Mesenchymal stem cell (in vitro differentiated cells and primary cell): Measurements from ENCODE around the gene SIGLEC15.

Source experiments
- DNase-seq: peaks from one replicate; pipeline ENCODE4 v3.0.0-alpha.2; 2013
- H2AFZ ChIP-seq: one replicate; pipeline ENCODE4 v1.6.1; 2013; ENCODE audit warnings: low read depth, mild to moderate bottlenecking, control low read depth, inconsistent platforms, low read length, moderate library complexity
- H2AK5ac ChIP-seq: 2 replicates; pipeline ENCODE4 v1.6.1; 2013; ENCODE audit warnings: low read length, moderate library complexity, mild to moderate bottlenecking, inconsistent platforms; ENCODE audit not compliant: severe bottlenecking
- H2BK120ac ChIP-seq: one replicate; pipeline ENCODE4 v1.6.1; 2013; ENCODE audit warnings: low read depth, mild to moderate bottlenecking, inconsistent platforms, low read length, moderate library complexity
- H2BK12ac ChIP-seq, 2 experiments: one replicate each; pipeline ENCODE4 v1.6.1; 2013; ENCODE audit warnings: inconsistent platforms in 2 of 2, low read length in 2 of 2, mild to moderate bottlenecking in 2 of 2, moderate library complexity in 2 of 2, control low read depth in 1 of 2
- H2BK15ac ChIP-seq: one replicate; pipeline ENCODE4 v1.6.1; 2013; ENCODE audit warnings: mild to moderate bottlenecking, low read depth, inconsistent platforms; ENCODE audit not compliant: poor library complexity, severe bottlenecking
- H2BK5ac ChIP-seq: 2 replicates; pipeline ENCODE4 v1.6.1; 2013; ENCODE audit warnings: low read depth, mild to moderate bottlenecking, low read length, control low read depth, inconsistent platforms; ENCODE audit not compliant: poor library complexity, severe bottlenecking
- H3K14ac ChIP-seq, 2 experiments: one replicate each; pipeline ENCODE4 v1.6.1; 2013; ENCODE audit warnings: inconsistent platforms in 2 of 2, low read length in 2 of 2, control low read depth in 1 of 2, mild to moderate bottlenecking in 1 of 2, moderate library complexity in 1 of 2
- H3K18ac ChIP-seq, 2 experiments: one replicate each; pipeline ENCODE4 v1.6.1; 2013; ENCODE audit warnings: inconsistent platforms in 2 of 2, low read length in 2 of 2, control low read depth in 1 of 2, low read depth in 1 of 2, mild to moderate bottlenecking in 1 of 2
- H3K23ac ChIP-seq, 2 experiments: one replicate each; pipeline ENCODE4 v1.6.1; 2013; ENCODE audit warnings: inconsistent platforms in 2 of 2, low read length in 2 of 2, mild to moderate bottlenecking in 2 of 2, moderate library complexity in 2 of 2, control low read depth in 1 of 2
- H3K27ac ChIP-seq: 2 replicates; pipeline ENCODE4 v1.5.1; 2013; ENCODE audit warnings: mild to moderate bottlenecking, moderate library complexity, low read length, control low read depth, inconsistent platforms; ENCODE audit not compliant: poor library complexity, severe bottlenecking
- H3K27me3 ChIP-seq, 2 experiments: 2 replicates each; pipeline versions ENCODE4 v1.6.1 to v1.7.0; 2013; ENCODE audit warnings: low read length in 2 of 2, mild to moderate bottlenecking in 2 of 2, moderate library complexity in 2 of 2, control low read depth in 1 of 2, inconsistent platforms in 1 of 2; ENCODE audit not compliant: control insufficient read depth in 1 of 2, insufficient read depth in 1 of 2
- H3K36me3 ChIP-seq, 2 experiments: 2 replicates each; pipeline versions ENCODE4 v1.6.1 to v1.7.0; 2013; ENCODE audit warnings: low read length in 2 of 2, control low read depth in 1 of 2, inconsistent platforms in 1 of 2, low read depth in 1 of 2, mild to moderate bottlenecking in 1 of 2; ENCODE audit not compliant: insufficient read depth in 2 of 2, control insufficient read depth in 1 of 2
- H3K4ac ChIP-seq, 2 experiments: one replicate each; pipeline ENCODE4 v1.6.1; 2013; ENCODE audit warnings: inconsistent platforms in 2 of 2, low read length in 2 of 2, mild to moderate bottlenecking in 2 of 2, moderate library complexity in 2 of 2, control low read depth in 1 of 2, low read depth in 1 of 2
- H3K4me1 ChIP-seq: 2 replicates; pipeline ENCODE4 v1.6.1; 2013; ENCODE audit warnings: low read depth, low read length, control low read depth; ENCODE audit not compliant: control insufficient read depth, insufficient read depth
- H3K4me2 ChIP-seq: 2 replicates; pipeline ENCODE4 v1.6.1; 2013; ENCODE audit warnings: low read length, mild to moderate bottlenecking, inconsistent platforms; ENCODE audit not compliant: poor library complexity, severe bottlenecking
- H3K4me3 ChIP-seq, 2 experiments: 2 replicates each; pipeline versions ENCODE4 v1.5.1 to v1.7.0; 2013; ENCODE audit warnings: low read length in 2 of 2, mild to moderate bottlenecking in 2 of 2, control low read depth in 1 of 2, low read depth in 1 of 2; ENCODE audit not compliant: insufficient read depth in 1 of 2
- H3K79me1 ChIP-seq: replicated peaks from 2 replicates; pipeline ENCODE4 v1.6.1; 2013; ENCODE audit warnings: mild to moderate bottlenecking, control low read depth, low read length, inconsistent platforms; ENCODE audit not compliant: poor library complexity, severe bottlenecking
- H3K9ac ChIP-seq: 2 replicates; pipeline ENCODE4 v1.7.0; 2013; ENCODE audit warnings: mild to moderate bottlenecking, low read length, moderate library complexity
- H3K9me3 ChIP-seq: 2 replicates; pipeline ENCODE4 v1.7.0; 2013; ENCODE audit warnings: mild to moderate bottlenecking, low read length; ENCODE audit not compliant: control insufficient read depth
- H4K8ac ChIP-seq: one replicate; pipeline ENCODE4 v1.6.1; 2013; ENCODE audit warnings: inconsistent platforms, mild to moderate bottlenecking, low read length, moderate library complexity
- H4K91ac ChIP-seq: one replicate; pipeline ENCODE4 v1.6.1; 2013; ENCODE audit warnings: mild to moderate bottlenecking, low read length, inconsistent platforms
- WGBS: methylation state at CpG from one replicate; pipeline ENCODE4 v1.1.7; 2013; ENCODE audit warnings: mixed read lengths; 5-methylcytosine and 5-hydroxymethylcytosine counted together

SIGLEC15 gene

DNA sequence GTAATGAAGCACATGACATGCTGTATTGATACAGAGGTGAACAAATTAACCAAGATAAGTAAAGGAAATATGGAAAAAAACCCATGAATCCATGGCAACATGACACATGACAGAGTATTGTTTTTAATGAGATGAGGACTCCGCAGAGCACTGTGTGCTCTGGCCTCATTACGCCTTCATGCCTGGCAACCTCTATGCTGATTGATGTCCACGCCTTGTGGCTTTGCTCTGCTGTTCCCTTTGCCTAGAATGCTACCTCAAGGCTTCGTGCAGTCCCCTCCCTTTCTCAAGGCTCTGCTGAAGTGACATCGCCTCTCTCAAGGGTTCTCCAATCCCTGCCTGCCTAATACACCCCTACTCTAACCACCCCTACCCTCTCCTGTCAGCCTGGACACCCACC is 8.4 kb downstream of the SIGLEC15 start:
- 94% methylated on average over 5 of the region's 5 CpGs for WGBS
- Histone ChIP-seq H3K36me3 (peaks cover 0 to 15% of the 10 kb centered on the region in 2 experiments), H3K4me2 (no peak overlapping the region), H2BK15ac (no peak overlapping the region), H3K9me3 (no peaks in the 10 kb centered on the region), H3K4ac (peak overlapping the region; percentile 54 to 70), H3K4me1 (peaks cover 45% of the 10 kb centered on the region), H2BK5ac (no peak overlapping the region), H3K4me3 (peak overlapping the region in 1 of 2 experiments; percentile 30), H4K8ac (no peak overlapping the region), H3K27me3 (no peaks in the 10 kb centered on the region), H2AK5ac (peak overlapping the region; percentile 90), H3K18ac (peak overlapping the region in 1 of 2 experiments; percentile 86), H2AFZ (peak overlapping the region; percentile 3), H2BK120ac (no peak overlapping the region), H3K27ac (no peak overlapping the region), H3K23ac (no peak overlapping the region), H3K14ac (peak overlapping the region in 1 of 2 experiments; percentile 94), H4K91ac (peak overlapping the region; percentile 73), H3K9ac (no peak overlapping the region), H2BK12ac (peak overlapping the region; percentile 49 to 75), H3K79me1 (peaks cover 18% of the 10 kb centered on the region)
- DNase-seq, result no peak

DNA sequence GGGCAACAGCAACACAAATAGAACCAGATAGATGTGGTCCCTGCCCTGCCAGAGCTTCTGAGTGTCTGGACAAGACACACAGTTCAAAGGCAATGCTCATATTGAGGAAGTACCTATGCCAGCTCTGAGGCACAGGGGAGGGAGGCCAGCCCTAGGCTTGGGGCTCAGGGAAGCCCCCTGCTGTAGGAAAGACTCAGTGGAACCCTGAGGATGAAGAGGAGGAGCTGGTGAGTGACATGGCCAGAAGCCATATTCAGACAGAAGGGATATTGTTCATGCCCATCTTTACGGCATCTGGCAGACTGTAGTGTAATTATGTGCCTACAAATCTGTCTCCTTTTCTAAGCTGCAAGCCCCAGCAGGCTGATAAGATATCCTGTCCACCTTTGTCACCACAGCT is 8.8 kb downstream of the SIGLEC15 start:
- Histone ChIP-seq H3K4me1 (peaks cover 41% of the 10 kb centered on the region), H3K4me2 (no peak overlapping the region), H3K18ac (peak overlapping the region in 1 of 2 experiments; percentile 86), H2AFZ (peak overlapping the region; percentile 3), H3K4me3 (no peak overlapping the region), H3K9me3 (no peaks in the 10 kb centered on the region), H3K79me1 (peaks cover 18% of the 10 kb centered on the region), H2BK15ac (no peak overlapping the region), H4K91ac (peak overlapping the region; percentile 73), H3K27ac (no peak overlapping the region), H4K8ac (no peak overlapping the region), H2BK5ac (no peak overlapping the region), H3K23ac (peak overlapping the region in 1 of 2 experiments; percentile 16), H3K36me3 (peaks cover 0 to 17% of the 10 kb centered on the region in 2 experiments), H3K4ac (peak overlapping the region; percentile 54 to 70), H2BK120ac (no peak overlapping the region), H2AK5ac (peak overlapping the region; percentile 90), H3K9ac (no peak overlapping the region), H3K27me3 (no peaks in the 10 kb centered on the region), H2BK12ac (peak overlapping the region; percentile 38 to 85), H3K14ac (peak overlapping the region in 1 of 2 experiments; percentile 94)
- 91% methylated on average over 1 of the region's 1 CpG for WGBS
- no peak for DNase-seq

DNA sequence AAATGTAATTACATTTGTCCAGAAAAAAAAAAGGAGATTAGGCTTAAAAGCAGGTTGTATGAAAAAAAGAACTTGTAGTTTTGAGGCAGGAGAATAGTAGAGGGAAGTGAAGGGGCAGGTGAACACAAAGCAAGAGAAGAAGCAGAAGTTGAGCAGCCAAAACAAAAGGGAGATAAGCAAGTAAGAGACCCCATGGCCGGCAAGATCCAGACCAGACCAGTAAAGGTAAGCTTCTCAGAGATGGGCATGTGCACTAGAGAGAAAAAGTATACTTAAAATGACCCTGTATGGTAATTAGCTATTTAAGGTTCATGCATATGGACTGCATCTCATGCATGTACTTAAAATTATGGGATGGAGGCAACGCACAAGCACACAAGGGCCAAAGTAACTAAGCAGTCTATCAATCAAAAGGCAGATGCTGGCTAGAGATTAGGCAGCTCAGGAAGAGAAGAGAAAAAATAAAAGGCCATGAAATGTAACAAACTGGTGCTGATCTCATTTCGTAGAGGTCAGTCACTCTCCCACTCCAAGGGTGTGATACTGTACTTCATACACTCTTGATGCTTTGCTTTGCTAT is 9.7 kb downstream of the SIGLEC15 start:
- H2BK5ac ChIP-seq, result no peak overlapping the region
- DNase-seq, result no peak
- no peak overlapping the region for H3K4me2 ChIP-seq
- no peak overlapping the region for H3K4ac ChIP-seq
- no peak overlapping the region for H2AK5ac ChIP-seq
- H3K9ac ChIP-seq, result no peak overlapping the region
- H3K23ac ChIP-seq, result no peak overlapping the region
- H3K36me3 ChIP-seq, result peaks cover 0 to 21% of the 10 kb centered on the region in 2 experiments
- WGBS, result 84% methylated on average over 3 of the region's 3 CpGs
- H2BK15ac ChIP-seq, result no peak overlapping the region
- H3K4me3 ChIP-seq, result no peak overlapping the region
- no peak overlapping the region for H4K91ac ChIP-seq
- H3K14ac ChIP-seq, result no peak overlapping the region
- no peak overlapping the region for H2BK120ac ChIP-seq
- H3K27me3 ChIP-seq, result no peaks in the 10 kb centered on the region
- H3K18ac ChIP-seq, result no peak overlapping the region
- peaks cover 18% of the 10 kb centered on the region for H3K79me1 ChIP-seq
- H4K8ac ChIP-seq, result no peak overlapping the region
- no peak overlapping the region for H3K27ac ChIP-seq
- peaks cover 42% of the 10 kb centered on the region for H3K4me1 ChIP-seq
- peak overlapping the region in 1 of 2 experiments; percentile 51 for H2BK12ac ChIP-seq
- H3K9me3 ChIP-seq, result no peaks in the 10 kb centered on the region
- H2AFZ ChIP-seq, result no peak overlapping the region

DNA sequence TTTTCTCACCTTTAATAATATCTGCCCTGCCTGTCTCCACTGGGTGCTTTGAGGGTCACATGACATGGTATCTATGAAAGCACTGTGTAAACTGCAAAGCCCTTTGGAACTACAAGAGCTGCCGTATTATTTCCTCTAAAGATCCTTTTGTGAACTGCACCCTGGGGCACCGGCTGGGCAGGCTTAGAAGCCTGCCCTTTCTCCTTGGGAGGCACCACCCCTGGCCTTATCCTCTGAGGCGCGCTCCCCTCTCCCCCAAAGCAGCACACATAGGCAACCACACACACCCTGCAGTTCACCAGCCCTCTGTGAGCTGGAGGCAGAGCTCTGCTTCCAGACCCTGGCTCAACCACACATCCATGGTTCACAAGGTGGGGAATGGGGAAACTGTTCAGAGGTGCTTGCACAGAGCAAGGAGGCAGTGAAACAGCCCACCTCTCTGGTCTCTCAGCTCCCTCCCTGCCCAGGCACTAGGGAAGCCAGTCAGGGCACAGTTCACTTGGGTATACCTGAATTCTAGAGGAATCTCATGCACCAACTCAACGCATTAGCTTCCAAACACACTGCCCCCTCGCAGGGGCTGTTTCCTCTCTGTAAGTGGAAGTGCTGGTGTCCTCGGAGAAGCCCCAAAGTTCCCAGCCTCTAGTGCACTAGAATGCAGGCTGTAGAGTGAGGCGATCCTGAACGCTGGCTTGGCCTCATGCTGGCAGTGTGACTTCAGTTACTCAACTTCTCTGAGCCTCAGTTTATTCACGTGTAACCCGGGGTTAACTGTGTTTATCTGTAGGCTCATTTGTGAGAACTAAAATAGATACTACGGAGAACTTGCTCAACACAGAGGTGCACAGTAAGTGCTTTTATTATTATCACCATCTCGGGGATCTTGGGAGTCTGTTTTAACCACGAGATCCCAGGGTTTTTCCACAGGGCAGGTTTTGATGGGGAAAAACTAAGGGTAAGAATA is 11.0 kb downstream of the SIGLEC15 start:
- H3K14ac ChIP-seq, result peak overlapping the region in 1 of 2 experiments; percentile 82
- no peaks in the 10 kb centered on the region for H3K9me3 ChIP-seq
- peak overlapping the region; percentile 9 for H2BK15ac ChIP-seq
- peaks cover 43% of the 10 kb centered on the region for H3K4me1 ChIP-seq
- peak; percentile 73 for DNase-seq
- no peaks in the 10 kb centered on the region for H3K27me3 ChIP-seq
- H4K8ac ChIP-seq, result no peak overlapping the region
- no peak overlapping the region for H3K27ac ChIP-seq
- H2AFZ ChIP-seq, result no peak overlapping the region
- peak overlapping the region; percentile 90 to 92 for H2BK12ac ChIP-seq
- no peak overlapping the region for H2BK5ac ChIP-seq
- no peak overlapping the region for H3K4me2 ChIP-seq
- H3K4me3 ChIP-seq, result no peak overlapping the region
- 64% methylated on average over 14 of the region's 14 CpGs for WGBS
- peak overlapping the region; percentile 91 for H2BK120ac ChIP-seq
- H4K91ac ChIP-seq, result peak overlapping the region; percentile 81
- no peak overlapping the region for H3K9ac ChIP-seq
- peaks cover 15% of the 10 kb centered on the region for H3K79me1 ChIP-seq
- H3K4ac ChIP-seq, result peak overlapping the region in 1 of 2 experiments; percentile 79
- peaks cover 0 to 27% of the 10 kb centered on the region in 2 experiments for H3K36me3 ChIP-seq
- no peak overlapping the region for H2AK5ac ChIP-seq
- no peak overlapping the region for H3K23ac ChIP-seq
- peak overlapping the region; percentile 12 to 86 for H3K18ac ChIP-seq
